WTC11 (cell line): ENCODE data around the gene MORN1. TPM values are rescaled to one million over a fixed set of nuclear protein-coding genes. Genes with fewer than 3 reads are reported as not detected.

Experiments used
- ATAC-seq: fragments of 200-7000 bp; cut with Tn5 transposase; 2 replicates; pipeline ENCODE4 v1.10.0; 2021; ENCODE audit warnings: mild to moderate bottlenecking, moderate library complexity
- CTCF ChIA-PET: fragments of 300-600 bp; sonication (Branson Sonifier 250); formaldehyde crosslinking; loops from one replicate; lab custom pipeline; 2021; ENCODE audit warnings: antibody characterized with exemption; lab: Charles Lee
- POLR2A ChIA-PET: fragments of 350-600 bp; sonication (Branson Sonifier 250); formaldehyde crosslinking; loops from one replicate; lab custom pipeline; 2021; ENCODE audit warnings: antibody characterized with exemption; lab: Charles Lee
- DNase-seq: peaks from one replicate; pipeline ENCODE4 v3.0.0; 2021; ENCODE audit warnings: low spot score
- H3K27ac Mint-ChIP-seq: 2 replicates; pipeline ENCODE4 v1.8.0; 2021; ENCODE audit warnings: mixed read lengths
- H3K27me3 Mint-ChIP-seq: 2 replicates; pipeline ENCODE4 v1.8.0; 2021; ENCODE audit warnings: low read depth, mild to moderate bottlenecking, moderate library complexity, mixed read lengths
- H3K36me3 Mint-ChIP-seq: 2 replicates; pipeline ENCODE4 v1.8.0; 2021; ENCODE audit warnings: mixed read lengths
- H3K4me1 Mint-ChIP-seq: 2 replicates; pipeline ENCODE4 v1.8.0; 2022; ENCODE audit warnings: mixed read lengths
- H3K4me3 Mint-ChIP-seq: 2 replicates; pipeline ENCODE4 v1.8.0; 2021; ENCODE audit warnings: mild to moderate bottlenecking, moderate library complexity, mixed read lengths
- H3K9me3 Mint-ChIP-seq: 2 replicates; pipeline ENCODE4 v1.8.0; 2021; ENCODE audit warnings: mixed read lengths
- AR ChIP-seq: fragments of 250-450 bp; sonication (Bioruptor Pico); IDR thresholded peaks from 2 replicates; pipeline ENCODE4 v1.9.0; 2021; ENCODE audit warnings: mild to moderate bottlenecking
- ATF2 ChIP-seq: sonication (generic); formaldehyde crosslinking; IDR thresholded peaks from 2 replicates; pipeline ENCODE4 v1.8.1; 2022; ENCODE audit warnings: low read depth, missing genetic modification reagents, borderline replicate concordance
- CREM ChIP-seq: sonication (generic); formaldehyde crosslinking; IDR thresholded peaks from 2 replicates; pipeline ENCODE4 v1.8.1; 2022; ENCODE audit warnings: mild to moderate bottlenecking, missing genetic modification reagents, moderate library complexity
- FOXP4 ChIP-seq: sonication (generic); formaldehyde crosslinking; IDR thresholded peaks from 2 replicates; pipeline ENCODE4 v1.8.0; 2022; ENCODE audit warnings: mild to moderate bottlenecking, missing genetic modification reagents
- GABPB1 ChIP-seq: sonication (generic); formaldehyde crosslinking; IDR thresholded peaks from 2 replicates; pipeline ENCODE4 v1.8.1; 2023; ENCODE audit warnings: mild to moderate bottlenecking, missing genetic modification reagents
- HMGA2 ChIP-seq: fragments of 250-450 bp; sonication (Bioruptor Pico); IDR thresholded peaks from 2 replicates; pipeline ENCODE4 v1.4.0; 2021; ENCODE audit warnings: mild to moderate bottlenecking, moderate library complexity
- NFYB ChIP-seq: sonication (generic); formaldehyde crosslinking; conservative IDR thresholded peaks from 2 replicates; pipeline ENCODE4 v1.8.0; 2022; ENCODE audit warnings: low read depth, missing genetic modification reagents
- PREB ChIP-seq: sonication (generic); formaldehyde crosslinking; IDR thresholded peaks from 2 replicates; pipeline ENCODE4 v1.8.1; 2022; ENCODE audit warnings: mild to moderate bottlenecking, missing genetic modification reagents, moderate library complexity, borderline replicate concordance
- SP1 ChIP-seq: sonication (generic); formaldehyde crosslinking; conservative IDR thresholded peaks from 2 replicates; pipeline ENCODE4 v1.8.1; 2022; ENCODE audit warnings: missing genetic modification reagents
- ZBTB21 ChIP-seq: sonication (generic); formaldehyde crosslinking; IDR thresholded peaks from 2 replicates; pipeline ENCODE4 v1.8.1; 2023; ENCODE audit warnings: mild to moderate bottlenecking, missing genetic modification reagents, borderline replicate concordance
- ZNF219 ChIP-seq: sonication (generic); formaldehyde crosslinking; IDR thresholded peaks from 2 replicates; pipeline ENCODE4 v1.8.0; 2023; ENCODE audit warnings: missing genetic modification reagents, mild to moderate bottlenecking, borderline replicate concordance
- ZNF317 ChIP-seq: sonication (generic); formaldehyde crosslinking; IDR thresholded peaks from 2 replicates; pipeline ENCODE4 v1.8.1; 2023; ENCODE audit warnings: low read depth, mild to moderate bottlenecking, moderate library complexity, missing genetic modification reagents, borderline replicate concordance
- ZNF396 ChIP-seq: fragments of 250-450 bp; sonication (Bioruptor Pico); IDR thresholded peaks from 2 replicates; pipeline ENCODE4 v1.8.0; 2021; ENCODE audit warnings: mild to moderate bottlenecking, moderate library complexity, borderline replicate concordance
- ZNF671 ChIP-seq: fragments of 250-450 bp; sonication (Bioruptor Pico); IDR thresholded peaks from 2 replicates; pipeline ENCODE4 v1.8.0; 2021; ENCODE audit warnings: mild to moderate bottlenecking
- total RNA-seq: library from RNA; stranded (reverse); gene quantifications from 3 replicates; pipeline ENCODE4 v1.2.3, GENCODE V29; 2021
- TF ChIP-seq, protein P1 (sequence below): sonication (generic); formaldehyde crosslinking; IDR thresholded peaks from 2 replicates; pipeline ENCODE4 v1.8.0; 2022; ENCODE audit warnings: mild to moderate bottlenecking, missing genetic modification reagents
- TF ChIP-seq, protein P2 (sequence below): sonication (generic); formaldehyde crosslinking; IDR thresholded peaks from 2 replicates; pipeline ENCODE4 v1.8.1; 2022; ENCODE audit warnings: missing genetic modification reagents, borderline replicate concordance
- TF ChIP-seq, protein P3 (sequence below): sonication (generic); formaldehyde crosslinking; IDR thresholded peaks from 2 replicates; pipeline ENCODE4 v1.8.0; 2023; ENCODE audit warnings: mild to moderate bottlenecking, missing genetic modification reagents
- TF ChIP-seq, protein P4 (sequence below): sonication (generic); formaldehyde crosslinking; IDR thresholded peaks from 2 replicates; pipeline ENCODE4 v1.8.0; 2022; ENCODE audit warnings: mild to moderate bottlenecking, missing genetic modification reagents
- TF ChIP-seq, protein P5 (sequence below): fragments of 250-450 bp; sonication (Bioruptor Pico); conservative IDR thresholded peaks from 2 replicates; pipeline ENCODE4 v1.9.0; 2021; ENCODE audit warnings: mild to moderate bottlenecking

The MORN1 gene
- total RNA-seq, 1 experiment from 2014 or later = 14.5 TPM

DNA sequence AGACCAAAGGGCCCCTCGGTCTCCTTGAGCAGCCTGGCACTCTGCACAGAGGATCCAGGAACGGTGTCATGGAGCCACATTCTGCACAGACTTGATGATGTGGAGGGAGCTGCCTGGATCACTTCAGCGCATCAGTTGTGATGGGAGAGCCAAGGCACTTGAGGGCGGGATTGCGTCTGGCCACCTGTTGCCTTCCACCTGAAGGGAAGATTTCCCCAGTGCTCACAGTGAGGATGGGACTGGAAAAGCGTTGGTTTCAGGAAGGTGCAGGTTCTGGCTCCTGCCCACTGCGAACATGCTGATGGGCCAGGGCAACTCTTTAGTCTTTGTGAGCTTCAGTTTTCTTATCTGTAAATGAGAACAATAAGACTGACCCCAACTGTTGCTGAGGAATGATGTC lies 2.9 kb upstream of the MORN1 start (continued):
- no peak for TF ChIP-seq FOXP4 (CRISPR knock-in tag)

- TF ChIP-seq ZNF396 (CRISPR knock-in tag) (no peak), ZNF219 (CRISPR knock-in tag) (no peak), ZBTB21 (no peak), ZNF671 (CRISPR knock-in tag) (no peak), AR (no peak), ATF2 (no peak), CREM (CRISPR knock-in tag) (no peak), HMGA2 (CRISPR knock-in tag) (no peak), NFYB (CRISPR knock-in tag) (no peak), ZNF317 (no peak), PREB (CRISPR knock-in tag) (no peak), SP1 (CRISPR knock-in tag) (no peak), GABPB1 (CRISPR knock-in tag) (no peak)
- TF ChIP-seq, protein P1, sequence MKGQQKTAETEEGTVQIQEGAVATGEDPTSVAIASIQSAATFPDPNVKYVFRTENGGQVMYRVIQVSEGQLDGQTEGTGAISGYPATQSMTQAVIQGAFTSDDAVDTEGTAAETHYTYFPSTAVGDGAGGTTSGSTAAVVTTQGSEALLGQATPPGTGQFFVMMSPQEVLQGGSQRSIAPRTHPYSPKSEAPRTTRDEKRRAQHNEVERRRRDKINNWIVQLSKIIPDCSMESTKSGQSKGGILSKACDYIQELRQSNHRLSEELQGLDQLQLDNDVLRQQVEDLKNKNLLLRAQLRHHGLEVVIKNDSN (CRISPR knock-in tag) = no peak
- TF ChIP-seq, protein P2, sequence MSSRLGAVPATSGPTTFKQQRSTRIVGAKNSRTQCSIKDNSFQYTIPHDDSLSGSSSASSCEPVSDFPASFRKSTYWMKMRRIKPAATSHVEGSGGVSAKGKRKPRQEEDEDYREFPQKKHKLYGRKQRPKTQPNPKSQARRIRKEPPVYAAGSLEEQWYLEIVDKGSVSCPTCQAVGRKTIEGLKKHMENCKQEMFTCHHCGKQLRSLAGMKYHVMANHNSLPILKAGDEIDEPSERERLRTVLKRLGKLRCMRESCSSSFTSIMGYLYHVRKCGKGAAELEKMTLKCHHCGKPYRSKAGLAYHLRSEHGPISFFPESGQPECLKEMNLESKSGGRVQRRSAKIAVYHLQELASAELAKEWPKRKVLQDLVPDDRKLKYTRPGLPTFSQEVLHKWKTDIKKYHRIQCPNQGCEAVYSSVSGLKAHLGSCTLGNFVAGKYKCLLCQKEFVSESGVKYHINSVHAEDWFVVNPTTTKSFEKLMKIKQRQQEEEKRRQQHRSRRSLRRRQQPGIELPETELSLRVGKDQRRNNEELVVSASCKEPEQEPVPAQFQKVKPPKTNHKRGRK (CRISPR knock-in tag) = no peak
- TF ChIP-seq, protein P3, sequence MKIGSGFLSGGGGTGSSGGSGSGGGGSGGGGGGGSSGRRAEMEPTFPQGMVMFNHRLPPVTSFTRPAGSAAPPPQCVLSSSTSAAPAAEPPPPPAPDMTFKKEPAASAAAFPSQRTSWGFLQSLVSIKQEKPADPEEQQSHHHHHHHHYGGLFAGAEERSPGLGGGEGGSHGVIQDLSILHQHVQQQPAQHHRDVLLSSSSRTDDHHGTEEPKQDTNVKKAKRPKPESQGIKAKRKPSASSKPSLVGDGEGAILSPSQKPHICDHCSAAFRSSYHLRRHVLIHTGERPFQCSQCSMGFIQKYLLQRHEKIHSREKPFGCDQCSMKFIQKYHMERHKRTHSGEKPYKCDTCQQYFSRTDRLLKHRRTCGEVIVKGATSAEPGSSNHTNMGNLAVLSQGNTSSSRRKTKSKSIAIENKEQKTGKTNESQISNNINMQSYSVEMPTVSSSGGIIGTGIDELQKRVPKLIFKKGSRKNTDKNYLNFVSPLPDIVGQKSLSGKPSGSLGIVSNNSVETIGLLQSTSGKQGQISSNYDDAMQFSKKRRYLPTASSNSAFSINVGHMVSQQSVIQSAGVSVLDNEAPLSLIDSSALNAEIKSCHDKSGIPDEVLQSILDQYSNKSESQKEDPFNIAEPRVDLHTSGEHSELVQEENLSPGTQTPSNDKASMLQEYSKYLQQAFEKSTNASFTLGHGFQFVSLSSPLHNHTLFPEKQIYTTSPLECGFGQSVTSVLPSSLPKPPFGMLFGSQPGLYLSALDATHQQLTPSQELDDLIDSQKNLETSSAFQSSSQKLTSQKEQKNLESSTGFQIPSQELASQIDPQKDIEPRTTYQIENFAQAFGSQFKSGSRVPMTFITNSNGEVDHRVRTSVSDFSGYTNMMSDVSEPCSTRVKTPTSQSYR (CRISPR knock-in tag) = no peak
- TF ChIP-seq, protein P4, sequence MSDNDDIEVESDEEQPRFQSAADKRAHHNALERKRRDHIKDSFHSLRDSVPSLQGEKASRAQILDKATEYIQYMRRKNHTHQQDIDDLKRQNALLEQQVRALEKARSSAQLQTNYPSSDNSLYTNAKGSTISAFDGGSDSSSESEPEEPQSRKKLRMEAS (CRISPR knock-in tag) = no peak
- TF ChIP-seq, protein P5, sequence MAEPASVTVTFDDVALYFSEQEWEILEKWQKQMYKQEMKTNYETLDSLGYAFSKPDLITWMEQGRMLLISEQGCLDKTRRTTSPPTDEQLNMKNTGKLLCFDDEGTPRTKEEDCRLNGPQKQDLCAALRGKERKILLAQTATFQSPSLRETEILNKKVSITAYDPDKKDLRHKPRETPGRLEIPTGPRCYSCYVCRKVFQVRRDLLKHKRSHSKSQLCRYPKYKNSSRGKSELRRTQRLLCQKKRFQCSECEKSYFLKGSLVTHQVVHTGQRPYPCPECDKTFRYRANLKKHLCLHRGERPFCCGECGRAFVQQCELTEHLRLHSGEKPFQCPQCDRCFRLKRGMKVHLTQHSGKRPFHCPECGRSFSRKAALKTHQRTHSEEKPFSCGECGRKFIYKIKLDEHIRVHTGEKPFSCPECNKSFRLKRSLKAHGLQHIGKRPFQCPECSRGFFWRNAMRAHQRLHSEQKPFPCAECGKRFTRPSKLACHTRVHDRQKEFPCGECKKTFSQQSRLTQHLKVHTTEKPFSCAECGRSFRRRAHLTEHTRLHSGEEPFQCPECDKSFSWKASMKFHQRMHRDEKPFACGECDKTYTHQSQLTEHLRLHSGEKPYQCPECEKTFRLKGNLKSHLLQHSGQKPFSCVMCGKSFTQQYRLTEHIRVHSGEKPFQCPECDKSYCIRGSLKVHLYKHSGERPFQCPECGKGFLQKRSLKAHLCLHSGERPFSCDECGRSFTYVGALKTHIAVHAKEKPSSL = no peak
- ChIA-PET CTCF (interaction anchor here (1.6 to 2.3 kb wide), 2 partner anchors 12 to 13 kb away, joined by 3 to 8 read pairs; no protein-coding TSS in a partner anchor), POLR2A (no interaction called here)
- peaks cover 22% of the 10 kb centered on the region for H3K36me3 Mint-ChIP-seq
- no peaks in the 10 kb centered on the region for H3K27me3 Mint-ChIP-seq
- DNase-seq (no peak), ATAC-seq (no peak)
- H3K4me3 Mint-ChIP-seq = peak overlapping the region; percentile 85
- no peaks in the 10 kb centered on the region for H3K9me3 Mint-ChIP-seq
- H3K27ac Mint-ChIP-seq = no peak overlapping the region; the same call in 1 of the 2 replicates
- peaks cover 17% of the 10 kb centered on the region for H3K4me1 Mint-ChIP-seq
Observed at GRCh38 chr1:2393471-2393877, 2.1 kb upstream of the MORN1 start.
